Fibroblast of skin of back (primary cell): ENCODE results near the gene DISC1.
"Not testable (repeated sequence)": the region's sequence is repeated elsewhere in the genome, so short reads cannot be mapped to it uniquely, and the experiment has no call there.

ENCODE experiments used
- DNase-seq: peaks from one replicate; pipeline ENCODE4 v3.0.0-alpha.2; 2013

Gene DISC1

DNA sequence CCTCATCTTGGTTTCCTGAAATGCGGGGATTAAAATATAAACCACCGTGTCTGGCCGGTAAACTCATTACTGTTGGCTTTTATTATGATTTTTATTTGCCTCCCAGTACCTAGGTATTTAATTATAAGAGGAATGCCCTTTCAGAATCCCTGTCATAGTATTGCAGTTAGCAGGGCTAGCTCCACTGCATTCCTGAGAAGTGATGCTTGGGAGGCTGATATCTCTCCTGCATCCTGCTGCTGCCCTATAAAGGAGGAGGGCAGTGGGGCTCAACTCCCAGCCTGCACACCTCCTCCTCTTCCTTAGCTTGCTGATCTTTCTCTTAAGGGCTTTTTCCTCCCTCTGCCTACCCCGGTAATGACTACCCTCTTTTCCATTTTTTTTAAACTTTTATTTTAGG is 19.9 kb upstream of the DISC1 start:
- peak; percentile 50 for DNase-seq

DNA sequence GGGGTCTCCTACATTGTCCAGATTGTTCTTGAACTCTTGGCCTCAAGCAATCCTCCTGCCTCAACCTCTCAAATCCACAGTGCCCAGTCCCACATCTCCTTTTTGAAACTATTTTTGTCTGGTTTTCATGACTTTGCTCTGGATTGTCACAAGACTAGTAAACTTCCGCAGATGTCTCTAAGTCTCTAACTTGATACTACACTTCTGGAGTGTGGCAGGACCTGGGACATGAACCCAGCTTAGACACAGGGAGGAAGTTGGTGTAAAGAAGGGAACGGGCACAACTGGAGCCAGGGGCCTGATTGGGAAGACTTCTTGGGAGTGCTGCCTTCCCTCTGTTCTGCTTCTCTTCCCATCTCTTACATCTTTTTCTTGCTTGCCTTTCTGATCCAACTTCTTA is 16.2 kb upstream of the DISC1 start:
- DNase-seq = no peak

DNA sequence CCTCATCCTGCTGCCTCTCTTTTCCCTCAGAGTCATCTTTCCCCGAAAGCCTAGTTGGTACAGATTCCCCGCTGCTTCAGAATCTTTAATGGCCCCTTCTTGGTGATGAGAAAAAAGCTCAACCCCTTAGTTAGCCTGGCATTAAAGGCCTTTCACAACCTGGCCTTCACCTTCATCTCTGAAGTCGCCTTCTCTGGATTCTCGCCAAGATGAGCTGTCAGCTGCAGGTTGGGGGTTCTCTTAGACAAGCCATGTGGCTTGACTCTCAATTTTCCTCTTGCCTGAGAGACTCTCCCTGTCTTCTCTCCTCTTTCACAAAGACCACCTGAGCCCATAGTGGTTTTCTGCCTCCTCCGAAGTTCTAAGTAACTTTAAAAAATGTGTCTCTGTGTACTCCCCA is 15.5 kb upstream of the DISC1 start:
- DNase-seq = no peak

DNA sequence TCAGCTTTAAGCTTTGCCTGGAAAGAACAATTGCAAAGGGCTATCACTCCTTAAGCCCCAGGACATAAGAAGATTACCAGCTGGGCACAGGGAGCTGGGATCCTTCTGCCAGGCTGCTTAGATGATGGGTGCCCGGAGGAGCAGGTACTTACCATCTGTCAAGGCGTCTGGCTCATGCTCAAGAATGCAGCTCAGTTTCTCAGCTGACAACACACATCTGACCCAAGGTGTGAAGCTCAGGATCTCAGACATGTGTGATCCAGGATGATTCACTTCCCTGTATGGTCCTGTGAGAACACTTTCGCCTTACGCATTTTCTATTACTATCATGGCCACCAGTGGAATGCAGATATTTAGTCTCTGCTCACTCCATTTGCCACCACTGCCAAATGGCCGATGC is 14.7 kb upstream of the DISC1 start:
- DNase-seq = no peak

DNA sequence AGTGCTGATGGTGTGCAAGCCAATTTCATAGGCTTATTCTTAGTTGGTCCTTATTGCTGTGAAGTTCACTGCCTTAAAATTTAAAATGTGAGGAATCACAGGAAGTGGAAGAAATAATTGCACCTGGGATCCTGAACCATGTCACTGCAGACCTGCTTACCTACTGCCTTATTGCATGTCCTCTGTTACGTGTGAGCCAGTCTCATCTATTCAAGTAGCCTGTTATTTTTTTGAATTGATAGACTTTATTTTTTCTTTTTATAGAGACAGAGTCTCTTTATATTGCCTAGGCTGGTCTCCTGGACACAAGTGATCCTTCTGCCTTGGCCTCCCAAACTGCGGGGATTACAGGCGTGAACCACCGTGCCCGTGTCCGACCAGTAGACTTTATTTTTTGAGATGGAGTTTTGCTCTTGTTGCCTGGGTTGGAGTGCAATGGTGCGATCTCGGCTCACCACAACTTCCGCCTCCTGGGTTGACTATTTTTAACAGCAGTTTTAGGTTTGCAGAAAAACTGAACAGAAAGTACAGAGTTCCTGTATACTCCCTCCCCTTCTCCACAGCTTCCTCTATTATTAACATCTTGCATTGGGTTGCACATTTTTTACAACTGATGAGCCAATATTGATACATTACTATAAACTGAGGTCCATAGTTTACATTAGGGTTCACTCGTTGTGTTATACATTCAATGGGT is 14.0 kb upstream of the DISC1 start:
- no peak for DNase-seq

DNA sequence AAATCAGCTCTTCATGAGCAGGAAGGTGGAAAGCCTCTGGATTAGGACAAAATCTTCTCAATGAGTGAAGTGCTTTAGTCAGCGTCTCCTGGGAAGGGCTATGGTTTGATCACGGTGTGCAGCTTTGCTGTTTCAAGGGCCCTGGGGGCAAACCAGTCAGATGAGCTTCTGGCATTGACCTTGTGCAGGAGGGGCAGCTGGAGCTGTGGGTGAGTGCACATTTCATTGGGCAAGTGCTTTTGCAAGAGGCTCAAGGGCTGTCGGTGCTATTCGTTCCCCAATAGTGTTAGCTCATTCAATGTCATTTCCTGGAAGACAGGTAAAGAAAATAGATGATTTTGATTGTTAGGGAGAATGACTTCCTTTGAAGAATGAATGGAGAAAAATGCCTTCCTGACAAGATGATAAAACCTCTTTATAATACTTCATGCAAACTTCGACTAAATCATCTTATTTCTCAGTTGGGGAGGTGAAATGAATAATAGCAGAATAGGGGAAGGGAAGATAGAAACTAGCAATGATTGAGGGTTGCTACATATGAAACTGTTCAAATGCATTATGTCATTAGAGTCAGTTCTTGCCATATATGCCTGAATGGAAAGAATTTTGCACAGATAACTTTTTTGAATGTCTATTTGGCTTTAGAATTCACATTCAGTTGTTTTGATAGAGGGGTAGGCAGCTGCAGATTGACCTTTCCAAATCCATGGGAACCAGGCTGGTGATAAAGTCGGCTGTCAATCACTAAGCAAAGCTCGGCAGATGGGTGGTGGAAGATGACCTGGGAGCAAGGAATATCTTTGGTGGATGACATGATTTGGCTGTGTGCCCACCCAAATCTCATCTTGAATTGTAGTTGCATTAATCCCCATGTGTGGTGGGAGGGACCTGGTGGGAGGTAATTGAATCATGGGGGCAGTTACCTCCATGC is 12.9 kb upstream of the DISC1 start:
- no peak for DNase-seq

DNA sequence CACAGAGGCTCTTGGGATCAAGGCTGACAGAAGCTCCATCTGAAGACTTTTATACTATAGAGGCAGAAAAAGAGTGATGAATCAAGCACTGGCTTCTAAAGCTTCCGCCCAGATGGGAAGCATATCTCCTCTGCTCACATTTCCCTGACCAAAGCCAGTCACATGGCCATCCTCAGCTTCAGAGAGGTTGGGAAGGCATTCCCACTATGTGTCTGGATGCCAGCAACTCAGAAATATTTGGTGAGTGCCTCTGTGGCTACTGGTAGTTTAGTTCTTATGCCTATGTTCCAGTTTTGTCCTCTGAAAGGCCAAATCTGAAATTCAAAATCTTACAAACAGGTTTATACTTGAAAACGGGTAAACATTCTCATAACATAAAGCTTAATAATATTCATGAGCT is 9.9 kb upstream of the DISC1 start:
- DNase-seq = no peak

DNA sequence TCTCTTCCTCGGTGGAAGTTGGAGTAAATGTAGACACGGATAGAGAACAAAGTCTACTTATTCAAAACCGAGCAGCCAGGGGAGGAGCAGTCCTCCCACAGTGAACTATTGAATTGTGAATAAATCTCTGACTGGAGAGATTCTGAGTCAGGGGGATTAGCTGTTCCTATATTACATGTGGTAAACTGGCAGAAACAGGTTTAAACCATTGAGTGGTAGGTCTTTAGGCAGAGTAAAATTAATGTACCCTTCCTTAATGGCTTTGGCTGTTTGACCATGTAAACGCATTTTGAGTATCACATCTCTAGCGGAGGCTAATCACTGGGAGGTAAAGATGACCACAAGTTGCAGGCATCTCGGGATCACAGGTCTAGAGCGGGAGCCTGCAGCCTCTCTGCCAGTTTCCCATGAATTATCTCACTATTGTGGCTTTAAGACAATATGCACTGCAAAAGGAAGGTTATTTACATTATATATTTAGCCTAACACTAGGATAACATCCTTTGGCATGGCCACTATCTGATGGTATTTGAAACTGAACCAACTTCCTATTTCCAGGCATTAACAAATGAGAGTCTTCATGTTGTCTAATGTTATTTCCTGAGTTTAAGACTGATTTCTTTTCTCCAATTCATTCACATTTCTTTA is 7.9 kb upstream of the DISC1 start:
- DNase-seq = no peak

DNA sequence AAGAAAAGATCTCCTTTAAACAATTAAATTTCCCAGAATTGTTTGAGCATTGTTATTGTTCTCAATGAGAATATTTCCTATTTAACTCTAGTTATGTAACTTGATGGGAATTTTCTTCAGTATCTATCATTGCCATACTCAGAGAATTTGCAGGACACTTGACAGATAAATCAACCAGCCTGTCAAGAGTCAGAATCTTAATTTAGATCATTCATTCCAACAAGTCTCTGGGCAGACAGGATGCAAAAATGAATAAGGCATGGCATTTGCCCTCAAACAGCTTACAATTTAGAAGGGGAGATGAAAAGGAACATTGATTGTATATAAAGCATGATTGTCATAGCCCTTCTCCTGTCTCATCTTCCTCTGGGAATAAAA is 7.3 kb upstream of the DISC1 start:
- no peak for DNase-seq

DNA sequence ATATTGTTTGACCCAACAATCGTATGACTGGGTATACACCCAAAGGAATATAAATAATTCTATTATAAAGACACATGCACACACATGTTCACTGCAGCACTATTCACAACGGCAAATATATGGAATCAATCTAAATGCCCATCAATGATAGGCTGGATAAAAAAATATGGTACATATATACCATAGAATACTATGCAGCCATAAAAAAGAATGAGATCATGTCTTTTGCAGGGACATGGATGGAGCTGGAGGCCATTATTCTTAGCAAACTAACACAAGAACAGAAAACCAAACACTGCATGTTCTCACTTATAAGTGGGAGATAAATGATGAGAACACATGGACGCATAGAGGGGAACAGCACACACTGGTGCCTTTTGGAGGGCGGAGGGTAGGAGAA is 1.5 kb upstream of the DISC1 start:
- DNase-seq = not testable (repeated sequence)

DNA sequence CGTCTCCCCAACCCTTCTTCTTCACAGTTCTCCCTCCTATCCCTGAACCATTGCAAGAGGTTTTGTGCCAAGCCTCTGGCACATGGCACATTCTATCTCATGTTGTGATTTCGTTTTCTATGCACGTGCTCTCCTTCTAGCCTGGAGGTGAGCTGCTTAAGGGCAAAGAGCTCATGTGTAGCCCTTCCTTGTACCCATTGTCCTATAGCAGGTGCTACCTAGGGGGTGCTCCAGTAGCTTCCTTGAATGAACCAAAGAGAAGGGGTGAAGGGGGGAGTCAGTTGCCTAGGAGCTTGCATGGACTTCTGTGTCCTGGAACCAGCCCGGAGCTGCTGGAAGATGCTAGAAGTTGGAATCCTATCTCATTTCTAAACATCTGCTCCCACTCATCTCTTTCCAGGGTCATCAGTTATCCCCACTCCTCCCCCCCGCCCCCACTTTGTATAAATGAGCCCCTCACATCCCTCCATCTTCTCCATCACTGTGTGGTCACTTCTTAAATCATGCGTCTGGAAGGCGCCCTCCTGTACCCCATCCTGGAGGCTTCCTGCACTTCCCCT is 535 bp upstream of the DISC1 start:
- DNase-seq = no peak

DNA sequence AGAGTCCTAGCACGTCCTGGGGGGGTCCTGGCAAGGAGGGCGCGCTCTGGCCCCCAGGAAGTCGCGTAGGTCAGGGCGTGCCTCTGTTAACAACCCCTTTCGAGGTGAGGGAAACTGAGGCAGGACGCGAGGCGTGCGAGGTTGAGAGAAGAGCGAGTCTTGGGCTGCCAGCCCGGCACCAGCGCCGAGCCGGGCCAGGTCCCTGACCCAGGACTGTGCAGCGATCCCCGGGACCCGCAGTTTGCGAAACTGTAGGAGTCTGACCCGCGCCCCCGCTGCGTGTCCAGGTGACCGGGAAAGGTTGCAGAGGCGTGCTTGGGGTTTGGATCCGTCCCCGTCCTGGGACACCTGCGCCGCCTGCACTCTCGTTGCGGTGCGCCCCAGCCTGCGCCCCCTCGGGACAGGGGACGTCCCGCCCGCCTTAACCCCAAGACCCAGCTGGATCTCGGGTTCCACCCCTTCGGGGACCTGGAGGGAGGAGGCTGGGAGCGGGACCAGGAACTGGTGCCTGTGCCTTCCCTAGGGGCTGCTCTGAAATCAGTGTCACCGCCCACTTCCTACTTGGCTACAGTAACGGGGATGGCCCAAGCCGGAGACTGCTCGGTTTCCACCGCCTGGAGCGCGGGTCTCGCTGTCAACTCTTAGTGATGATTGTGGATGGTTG is 493 bp downstream of the DISC1 start:
- DNase-seq = peak; percentile 61

DNA sequence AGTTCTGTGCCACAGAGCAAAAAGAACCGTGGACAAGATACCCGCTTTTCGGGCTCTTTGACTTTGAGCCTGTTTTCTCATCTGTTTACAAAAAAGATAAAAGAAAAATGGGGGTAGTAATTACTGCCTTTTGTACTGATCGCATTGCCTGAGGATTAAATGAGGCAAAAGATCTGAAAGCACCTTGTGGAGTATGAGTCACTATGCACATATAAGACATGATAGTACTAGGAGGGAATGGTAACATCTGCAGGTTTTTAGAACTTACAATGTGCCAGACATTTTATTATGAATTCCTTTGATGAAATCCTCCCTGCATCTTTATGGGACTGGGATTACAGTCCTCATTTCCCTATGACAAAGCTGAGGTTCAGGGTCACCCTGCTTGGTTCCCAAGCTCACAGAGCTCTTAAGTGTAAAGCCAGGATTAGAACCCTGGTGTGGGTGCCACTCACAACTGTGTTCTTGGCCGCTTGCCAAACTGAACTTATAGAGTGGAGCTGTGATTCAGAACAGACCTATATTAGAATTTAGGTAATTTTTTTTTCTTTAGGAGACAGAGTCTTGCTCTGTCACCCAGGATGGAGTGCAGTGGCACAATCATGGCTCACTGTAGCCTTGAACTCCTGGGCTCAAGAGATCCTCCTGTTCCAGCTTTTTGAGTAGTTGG is 1.8 kb downstream of the DISC1 start:
- no peak for DNase-seq

DNA sequence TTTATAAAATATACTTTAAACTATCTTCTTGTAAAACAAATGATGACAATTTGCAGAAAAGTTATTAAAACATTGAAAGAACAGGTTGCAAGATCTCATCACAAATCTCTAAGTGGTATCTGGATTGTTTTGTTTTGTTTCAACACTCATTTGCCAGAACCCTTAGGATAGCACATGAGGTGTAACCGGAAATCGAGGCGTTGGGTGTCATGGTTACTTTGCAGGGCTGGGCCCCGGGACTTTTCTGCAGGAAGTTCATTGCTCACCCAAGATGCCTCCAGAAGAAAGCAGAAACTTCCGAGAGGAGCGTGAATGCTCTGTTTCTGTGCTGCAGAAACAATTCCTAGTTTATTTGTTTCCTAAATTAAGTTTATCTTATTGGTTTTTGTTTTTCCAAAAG is 2.5 kb downstream of the DISC1 start:
- DNase-seq = no peak

DNA sequence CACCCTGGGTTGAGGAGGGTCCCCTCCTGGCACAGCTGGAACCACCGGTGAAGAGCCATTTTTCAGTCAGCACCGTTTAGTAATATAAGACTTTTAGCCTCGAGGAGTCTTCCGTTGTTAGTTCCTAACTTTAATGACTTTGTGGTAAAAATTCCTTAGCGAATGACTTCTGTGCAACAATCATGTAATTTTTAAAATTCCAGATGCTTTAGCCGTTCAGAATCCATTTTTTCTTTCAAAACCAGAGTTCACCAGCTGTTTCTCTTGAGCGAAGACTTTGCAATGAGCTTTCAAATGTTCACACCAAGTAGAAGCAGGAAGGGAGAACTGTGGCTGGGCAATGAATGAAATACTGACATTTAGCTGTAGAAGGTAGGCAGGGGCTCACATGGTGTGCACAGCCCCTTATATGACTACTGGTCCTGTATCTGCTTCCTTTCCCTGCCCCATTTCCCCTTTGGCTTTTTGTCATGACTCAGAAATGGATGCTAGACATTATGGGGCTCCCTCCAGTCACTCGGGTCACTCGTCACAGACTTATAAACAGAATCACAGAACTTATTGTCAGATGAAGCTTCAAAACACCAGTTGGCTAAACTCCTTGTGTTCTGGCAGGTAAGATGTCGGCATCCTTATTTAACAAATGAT is 4.1 kb downstream of the DISC1 start:
- peak; percentile 73 for DNase-seq

DNA sequence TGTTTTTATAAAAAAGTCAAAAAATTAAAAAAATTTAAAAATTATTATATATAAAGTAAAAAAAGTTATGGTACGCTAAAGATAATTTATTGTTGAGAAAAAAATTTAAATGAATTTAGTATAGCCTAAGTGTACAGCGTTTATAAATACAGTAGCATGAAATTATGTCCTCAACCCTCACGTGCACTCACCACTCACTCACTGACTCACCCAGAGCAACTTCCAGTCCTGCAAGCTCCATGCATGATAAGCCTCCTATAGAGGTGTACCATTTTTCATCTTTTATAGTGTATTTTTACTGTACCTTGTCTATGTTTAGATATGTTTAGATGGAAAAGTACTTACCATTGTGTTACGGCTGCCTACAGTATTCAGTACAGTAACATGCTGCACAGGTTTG is 5.1 kb downstream of the DISC1 start:
- DNase-seq = no peak

DNA sequence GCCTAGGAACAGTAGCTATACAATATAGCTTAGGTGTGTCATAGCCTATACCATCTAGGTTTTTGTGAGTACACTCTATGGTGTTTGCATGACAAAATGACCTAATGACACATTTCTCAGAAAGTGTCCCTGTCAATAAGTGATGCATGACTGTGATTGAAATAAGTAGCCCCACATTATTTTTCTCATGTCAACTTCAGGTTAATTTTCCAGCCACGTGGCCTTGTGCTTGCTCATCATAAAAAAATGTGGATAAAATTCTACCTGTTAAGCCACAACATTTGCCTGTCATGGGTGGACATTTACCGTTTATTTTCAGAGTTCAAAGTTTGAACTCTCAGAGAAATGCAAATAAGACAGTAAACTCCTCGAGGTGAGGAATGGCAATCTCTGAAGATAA is 5.5 kb downstream of the DISC1 start:
- DNase-seq = no peak

DNA sequence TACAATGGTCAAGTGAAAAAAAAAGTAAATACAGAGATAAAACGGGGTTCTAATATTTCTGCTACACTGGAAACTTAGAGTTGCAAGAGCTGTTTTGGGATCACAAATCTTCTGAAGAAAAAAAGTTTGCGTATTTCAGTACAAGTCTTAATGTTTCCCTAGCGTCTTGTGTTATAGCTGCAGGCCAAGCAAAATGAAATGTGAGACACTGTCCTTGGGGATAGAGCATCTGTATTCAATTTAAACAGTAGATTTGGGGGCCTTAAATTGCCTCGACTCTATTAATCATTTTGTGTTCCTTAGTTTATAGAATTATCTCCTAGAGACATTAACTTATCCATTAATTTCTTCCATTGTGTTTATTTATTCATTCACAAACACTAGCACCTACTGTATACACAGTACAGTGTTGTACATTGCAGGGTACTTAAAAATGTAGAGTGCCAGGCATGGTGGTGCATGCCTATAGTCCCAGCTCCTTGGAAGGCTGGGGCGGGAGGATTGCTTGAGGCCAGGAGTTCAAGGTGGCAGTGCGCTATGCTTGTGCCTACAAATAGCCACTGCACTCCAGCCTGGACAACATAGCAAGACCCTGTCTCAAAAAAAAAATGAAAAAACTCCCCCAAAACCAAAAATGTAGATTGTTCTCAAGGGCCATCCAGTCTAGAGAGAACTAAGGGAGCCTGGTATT is 7.9 kb downstream of the DISC1 start:
- DNase-seq = no peak

DNA sequence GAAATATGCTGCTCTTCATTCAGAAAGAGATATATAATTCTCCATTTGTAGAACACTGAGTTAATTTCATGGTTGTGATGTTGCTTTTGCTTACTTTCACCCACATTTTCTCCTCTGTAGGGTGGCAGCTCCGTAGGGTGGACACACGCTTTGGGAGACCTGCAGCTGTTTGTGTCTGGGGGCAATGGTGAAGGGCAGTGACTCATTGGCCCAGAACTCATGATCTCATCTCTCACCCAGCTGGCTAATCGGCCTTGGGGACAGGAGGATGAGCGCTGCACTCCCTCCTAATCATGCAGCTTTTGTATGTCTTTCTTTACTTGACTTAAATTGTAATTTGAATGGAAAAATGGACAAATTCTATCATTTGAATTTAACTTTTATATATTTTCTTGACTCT is 9.6 kb downstream of the DISC1 start:
- DNase-seq = peak; percentile 79

DNA sequence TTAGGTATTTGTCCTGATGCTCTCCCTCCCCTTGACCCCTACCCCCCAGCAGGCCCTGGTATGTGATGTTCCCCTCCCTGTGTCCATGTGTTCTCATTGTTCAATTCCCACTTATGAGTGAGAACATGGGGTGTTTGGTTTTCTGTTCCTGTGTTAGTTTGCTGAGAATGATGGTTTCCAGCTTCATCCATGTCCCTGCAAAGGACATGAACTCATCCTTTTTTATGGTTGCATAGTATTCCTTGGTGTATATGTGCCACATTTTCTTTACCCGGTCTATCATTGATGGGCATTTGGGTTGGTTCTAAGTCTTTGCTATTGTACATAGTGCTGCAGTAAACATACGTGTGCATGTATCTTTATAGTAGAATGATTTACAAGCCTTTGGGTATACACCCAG is 10.3 kb downstream of the DISC1 start:
- DNase-seq = not testable (repeated sequence)

DNA sequence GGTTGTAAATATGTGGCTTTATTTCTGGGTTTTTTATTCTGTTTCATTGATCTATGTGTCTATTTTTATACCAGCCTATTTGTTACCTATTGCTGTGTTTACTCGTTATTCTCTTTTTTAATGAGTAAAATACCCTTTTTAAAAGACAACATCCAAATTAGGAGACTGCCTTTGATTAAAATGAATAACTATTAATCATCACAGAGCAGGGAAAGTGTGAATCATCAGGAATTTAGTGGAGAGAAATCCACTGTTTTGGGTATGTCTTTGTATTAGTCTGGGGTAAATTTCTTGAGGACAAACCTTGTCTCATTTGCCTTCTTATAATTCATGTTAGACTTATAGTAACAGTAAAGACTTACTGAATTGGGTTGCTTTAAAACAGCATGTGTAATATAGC is 12.1 kb downstream of the DISC1 start:
- no peak for DNase-seq
